ENCODE results near the gene SLC25A22. TPM values are rescaled to one million over a fixed set of nuclear protein-coding genes. Genes with fewer than 3 reads are reported as not detected.

Gene SLC25A22
- total RNA-seq, 1 donor from 2014 or later: 16.3 TPM

- DNase-seq (ENCODE audit: low spot score): peak; percentile 77
Observed at GRCh38 chr11:834371-835316, 36.6 kb upstream of the SLC25A22 start.

DNA sequence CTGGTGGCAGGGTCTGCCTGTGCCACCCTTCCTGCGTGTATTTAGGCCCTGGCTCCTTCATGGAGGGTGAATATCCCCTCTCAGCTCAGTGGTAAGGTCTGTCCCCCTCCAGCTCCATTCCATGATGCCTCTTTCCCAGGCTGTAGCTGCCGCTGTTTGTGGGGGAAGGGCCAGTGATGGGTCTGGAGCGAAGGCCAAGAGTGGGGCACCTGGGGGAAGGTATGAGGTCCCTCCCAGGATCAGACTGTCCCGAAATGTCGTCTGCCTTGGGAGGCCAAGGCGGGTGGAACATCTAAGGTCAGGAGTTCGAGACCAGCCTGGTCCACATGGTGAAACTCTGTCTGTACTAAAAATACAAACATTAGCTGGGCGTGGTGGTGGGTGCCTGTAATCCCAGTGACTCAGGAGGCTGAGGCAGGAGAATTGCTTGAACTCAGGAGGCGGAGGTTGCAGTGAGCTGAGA is 35.8 kb upstream of the SLC25A22 start:
- DNase-seq (ENCODE audit: low spot score): no peak

DNA sequence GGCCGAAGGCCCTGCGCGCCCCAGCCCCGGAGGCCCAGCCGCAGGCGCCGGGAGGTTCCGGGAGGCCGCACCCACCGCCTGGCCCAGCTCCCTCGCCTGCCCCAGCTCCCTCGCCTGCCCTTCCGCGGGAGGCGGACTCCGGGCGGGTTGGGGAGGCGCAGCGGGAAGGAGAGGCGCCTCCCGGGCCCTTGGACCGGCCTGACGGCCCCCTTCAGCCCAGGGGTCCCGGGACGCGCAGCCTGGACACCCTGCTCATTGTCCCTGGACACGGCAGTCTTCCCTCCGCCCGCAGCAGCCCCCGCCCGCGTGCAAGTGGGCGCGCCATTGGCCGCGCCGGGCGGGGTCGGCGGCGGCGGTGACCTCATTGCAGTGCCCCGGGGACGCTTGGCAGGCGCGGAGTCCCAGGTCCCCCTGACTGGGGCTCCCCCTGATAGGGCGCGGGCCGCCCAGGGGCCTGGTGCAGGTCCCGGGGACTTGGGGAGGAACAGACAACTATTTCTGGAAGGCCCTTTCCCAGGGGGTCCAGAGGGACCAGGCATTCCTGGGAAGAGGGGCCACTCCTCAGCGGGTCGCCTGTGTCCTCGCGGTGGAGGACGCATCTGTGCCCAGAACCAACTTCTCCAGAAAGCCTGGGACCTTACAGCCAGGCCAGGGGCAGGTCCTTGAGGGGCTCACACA is 35.2 kb upstream of the SLC25A22 start:
- DNase-seq (ENCODE audit: low spot score): no peak

DNA sequence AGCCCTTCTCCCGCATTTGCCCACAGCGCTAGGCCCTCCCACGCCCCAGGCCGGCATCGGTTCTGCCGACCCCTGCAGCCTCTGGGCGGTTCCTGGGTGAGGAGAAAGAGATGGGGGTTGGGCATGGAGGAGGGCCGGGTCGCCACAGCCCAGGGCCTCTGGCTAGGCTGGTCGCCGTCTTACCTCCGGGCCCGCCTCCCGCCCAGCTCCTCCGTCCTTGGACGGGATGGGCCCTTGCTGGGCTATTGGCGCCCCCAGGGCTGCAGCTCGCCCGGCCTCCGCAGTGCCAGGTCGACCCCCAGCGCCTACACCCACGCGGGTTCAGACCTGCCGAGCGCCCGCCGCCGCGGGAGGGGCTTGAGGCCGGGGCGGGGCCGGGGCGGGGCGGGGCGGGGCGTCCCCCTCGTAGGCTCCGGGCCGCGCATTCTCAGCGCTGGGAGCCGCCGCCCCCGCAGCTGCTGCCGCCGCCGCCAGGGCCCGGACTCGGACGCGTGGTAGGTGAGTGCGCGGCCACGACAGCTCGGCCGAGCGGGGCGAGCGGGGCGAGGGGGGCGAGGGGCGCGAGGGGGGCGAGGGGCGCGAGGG is 34.5 kb upstream of the SLC25A22 start, which contains the start of gene CD151:
TSS of gene CD151 (plus strand) at position 424 of the 585 bp plus-strand sequence. CDS start 3,118 bp downstream, outside the sequence.
- DNase-seq (ENCODE audit: low spot score): no peak

- DNase-seq (ENCODE audit: low spot score): no peak
Observed at GRCh38 chr11:831961-832528, 34.0 kb upstream of the SLC25A22 start.

GRCh38 chr11:831118-831864 is 33.2 kb upstream of the SLC25A22 start:
- no peak for DNase-seq (ENCODE audit: low spot score)

GRCh38 chr11:830295-831117 is 32.4 kb upstream of the SLC25A22 start:
- peak; percentile 77 for DNase-seq (ENCODE audit: low spot score)

DNA sequence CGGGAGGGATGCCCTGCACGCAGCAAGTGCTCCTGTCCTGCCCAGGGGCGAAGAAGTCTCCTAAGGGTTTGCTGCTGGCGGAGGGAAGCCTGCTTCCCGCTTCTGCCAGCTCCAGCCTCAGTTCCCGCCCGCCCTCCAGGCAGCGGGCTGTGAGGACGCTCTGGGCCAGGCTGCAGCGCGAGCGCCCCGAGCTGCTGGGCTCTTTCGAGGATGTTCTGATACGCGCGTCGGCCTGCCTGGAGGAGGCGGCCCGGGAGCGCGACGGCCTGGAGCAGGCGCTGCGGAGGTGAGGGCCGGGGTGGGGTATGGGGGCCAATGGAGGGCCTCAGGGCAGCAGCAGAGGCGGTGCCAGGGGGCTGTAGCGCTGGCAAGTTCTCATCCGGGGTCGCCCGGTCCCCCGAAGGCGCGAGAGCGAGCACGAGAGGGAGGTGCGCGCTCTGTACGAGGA is 31.8 kb upstream of the SLC25A22 start:
- no peak for DNase-seq (ENCODE audit: low spot score)

- DNase-seq (ENCODE audit: low spot score): no peak
Observed at GRCh38 chr11:829176-829846, 31.2 kb upstream of the SLC25A22 start.

- DNase-seq (ENCODE audit: low spot score): no peak
Observed at GRCh38 chr11:828506-829175, 30.6 kb upstream of the SLC25A22 start.

DNA sequence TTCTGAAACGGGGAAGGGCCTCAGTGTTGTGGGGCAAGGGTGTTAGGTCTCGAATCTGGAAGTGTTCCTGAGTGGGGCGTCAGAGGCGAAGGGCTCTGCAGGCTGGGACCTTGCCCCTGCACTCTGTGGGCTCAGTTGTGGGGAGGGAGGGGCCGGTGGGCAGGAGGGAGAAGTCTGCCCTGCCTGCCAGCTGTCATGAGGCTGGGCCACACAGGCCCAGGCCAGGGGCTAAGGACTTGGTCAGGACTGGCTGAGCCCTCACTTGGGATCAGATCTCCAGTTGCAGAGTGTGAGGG is 29.8 kb upstream of the SLC25A22 start, which contains the start of gene CRACR2B:
TSS of gene CRACR2B (plus strand) at position 23 of the 296 bp plus-strand sequence. CDS start 689 bp downstream, outside the sequence.
- no peak for DNase-seq (ENCODE audit: low spot score)

GRCh38 chr11:827146-827896 is 29.2 kb upstream of the SLC25A22 start:
- DNase-seq (ENCODE audit: low spot score): no peak

- DNase-seq (ENCODE audit: low spot score): no peak
Observed at GRCh38 chr11:826836-827145, 28.7 kb upstream of the SLC25A22 start.

GRCh38 chr11:826227-826621 is 28.1 kb upstream of the SLC25A22 start:
- DNase-seq (ENCODE audit: low spot score): no peak

- DNase-seq (ENCODE audit: low spot score): no peak
Observed at GRCh38 chr11:825366-826226, 27.5 kb upstream of the SLC25A22 start.

GRCh38 chr11:824942-825341 is 26.9 kb upstream of the SLC25A22 start:
- DNase-seq (ENCODE audit: low spot score): no peak

DNA sequence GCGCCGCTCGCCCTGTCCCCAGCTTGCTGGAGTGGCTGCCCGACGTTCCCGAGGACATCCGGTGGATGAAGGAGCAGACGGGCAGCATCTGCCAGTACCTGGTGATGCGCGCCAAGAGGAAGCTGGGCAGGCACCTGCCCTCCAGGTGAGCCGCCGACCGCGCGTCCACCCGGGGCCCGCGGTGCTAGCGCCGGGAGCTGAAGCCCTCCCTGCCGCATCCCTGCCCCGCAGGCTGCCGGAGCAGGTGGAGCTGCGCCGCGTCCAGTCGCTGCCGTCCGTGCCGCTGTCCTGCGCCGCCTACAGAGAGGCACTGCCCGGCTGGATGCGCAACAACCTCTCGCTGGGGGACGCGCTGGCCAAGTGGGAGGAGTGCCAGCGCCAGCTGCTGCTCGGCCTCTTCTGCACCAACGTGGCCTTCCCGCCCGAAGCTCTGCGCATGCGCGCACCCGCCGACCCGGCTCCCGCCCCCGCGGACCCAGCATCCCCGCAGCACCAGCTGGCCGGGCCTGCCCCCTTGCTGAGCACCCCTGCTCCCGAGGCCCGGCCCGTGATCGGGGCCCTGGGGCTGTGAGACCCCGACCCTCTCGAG is 26.3 kb upstream of the SLC25A22 start:
- no peak for DNase-seq (ENCODE audit: low spot score)

Data from mucosa of gallbladder (tissue), 1 donor.